ENCODE data around the gene OR5M3. TPM values are rescaled to one million over a fixed set of nuclear protein-coding genes. Genes with fewer than 3 reads are reported as not detected.

Gene OR5M3
- total RNA-seq: not detected
- polyA plus RNA-seq (2013, experiment 1 of 2): not detected
- polyA plus RNA-seq (2013, experiment 2 of 2): not detected
- long read RNA-seq, experiment 1: 0 reads
- long read RNA-seq, experiment 2: 0 reads
- long read RNA-seq, experiment 3: 0 reads
- long read RNA-seq, experiment 4: 0 reads

- Histone ChIP-seq H3K9me3 (ENCODE audit: control insufficient read depth, low read length) (no peaks in the 10 kb centered on the region), H3K27ac (ENCODE audit: low read depth, low read length) (no peak within 1 kb of the TSS), H3K4me1 (ENCODE audit: control insufficient read depth, insufficient read depth, low read length) (no peaks in the 10 kb centered on the region), H3K4me3 (ENCODE audit: low read length) (no peak within 1 kb of the TSS), H3K9ac (ENCODE audit: extremely low read depth, low read length, poor library complexity, severe bottlenecking) (no peak within 1 kb of the TSS), H3K36me3 (ENCODE audit: control insufficient read depth, insufficient read depth, low read length) (no peaks in the 10 kb centered on the region), H3K27me3 (ENCODE audit: control insufficient read depth, insufficient read depth, low read length, poor library complexity, severe bottlenecking) (no peaks in the 10 kb centered on the region)
- Mint-ChIP-seq H3K27me3 (ENCODE audit: insufficient read depth) (no peaks in the 10 kb centered on the region), H3K9me3 (no peaks in the 10 kb centered on the region), H3K27ac (no peak within 1 kb of the TSS), H3K4me3 (no peak within 1 kb of the TSS), H3K4me1 (no peaks in the 10 kb centered on the region), H3K36me3 (ENCODE audit: low read depth) (no peaks in the 10 kb centered on the region)
- WGBS, 2 experiments (ENCODE audit: insufficient coverage in 1 of 2, insufficient read length in 1 of 2): 90 to 100% methylated on average over 2 to 5 of the region's 6 CpGs
- no peak for DNase-seq
- TF ChIP-seq CTCF (conservative IDR thresholded peaks at IDR 0.05): no peak
These were observed at the start of gene OR5M3 for GRCh38 chr11:56473252-56473651. TSS of gene OR5M3 (minus strand) at chr11:56473352. CDS start at chr11:56470497, 2,855 bp downstream.

GRCh38 chr11:56522008-56522407 is 48.9 kb upstream of the OR5M3 start:
- peak; percentile 62 for DNase-seq
- H3K4me1 Mint-ChIP-seq: peaks cover 11% of the 10 kb centered on the region
- H3K36me3 Mint-ChIP-seq (ENCODE audit: low read depth): no peaks in the 10 kb centered on the region
- TF ChIP-seq CTCF (conservative IDR thresholded peaks at IDR 0.05): peak; percentile 69
- H3K9me3 Mint-ChIP-seq: no peaks in the 10 kb centered on the region
- H3K27ac Mint-ChIP-seq: no peak overlapping the region
- H3K4me3 ChIP-seq (ENCODE audit: low read length): no peak overlapping the region
- 63 to 75% methylated on average over 4 to 5 of the region's 5 CpGs for WGBS, 2 experiments (ENCODE audit: insufficient coverage in 1 of 2, insufficient read length in 1 of 2)
- no peaks in the 10 kb centered on the region for H3K27me3 ChIP-seq (ENCODE audit: control insufficient read depth, insufficient read depth, low read length, poor library complexity, severe bottlenecking)
- H3K4me3 Mint-ChIP-seq: no peak overlapping the region
- no peak overlapping the region for H3K27ac ChIP-seq (ENCODE audit: low read depth, low read length)
- H3K9me3 ChIP-seq (ENCODE audit: control insufficient read depth, low read length): no peaks in the 10 kb centered on the region
- peaks cover 4% of the 10 kb centered on the region for H3K4me1 ChIP-seq (ENCODE audit: control insufficient read depth, insufficient read depth, low read length)
- no peaks in the 10 kb centered on the region for H3K36me3 ChIP-seq (ENCODE audit: control insufficient read depth, insufficient read depth, low read length)
- no peak overlapping the region for H3K9ac ChIP-seq (ENCODE audit: extremely low read depth, low read length, poor library complexity, severe bottlenecking)
- peaks cover 5% of the 10 kb centered on the region for H3K27me3 Mint-ChIP-seq (ENCODE audit: insufficient read depth)

GRCh38 chr11:56513280-56513679 is 40.1 kb upstream of the OR5M3 start:
- Mint-ChIP-seq H3K27ac (no peak overlapping the region), H3K9me3 (no peaks in the 10 kb centered on the region), H3K4me1 (peaks cover 15% of the 10 kb centered on the region), H3K36me3 (ENCODE audit: low read depth) (no peaks in the 10 kb centered on the region), H3K27me3 (ENCODE audit: insufficient read depth) (peaks cover 6% of the 10 kb centered on the region), H3K4me3 (no peak overlapping the region)
- Histone ChIP-seq H3K9ac (ENCODE audit: extremely low read depth, low read length, poor library complexity, severe bottlenecking) (no peak overlapping the region), H3K4me3 (ENCODE audit: low read length) (no peak overlapping the region), H3K9me3 (ENCODE audit: control insufficient read depth, low read length) (no peaks in the 10 kb centered on the region), H3K4me1 (ENCODE audit: control insufficient read depth, insufficient read depth, low read length) (peaks cover 5% of the 10 kb centered on the region), H3K36me3 (ENCODE audit: control insufficient read depth, insufficient read depth, low read length) (no peaks in the 10 kb centered on the region), H3K27me3 (ENCODE audit: control insufficient read depth, insufficient read depth, low read length, poor library complexity, severe bottlenecking) (no peaks in the 10 kb centered on the region), H3K27ac (ENCODE audit: low read depth, low read length) (no peak overlapping the region)
- DNase-seq: no peak
- TF ChIP-seq CTCF (conservative IDR thresholded peaks at IDR 0.05): no peak
- 100% methylated on average over 1 of the region's 1 CpG; no CpG with 5 or more reads in 1 of the 2 experiments for WGBS, 2 experiments (ENCODE audit: insufficient coverage in 1 of 2, insufficient read length in 1 of 2)
